GM12878 (cell line): Measurements from ENCODE around the gene FBLN1. TPM values are rescaled to one million over a fixed set of nuclear protein-coding genes. Genes with fewer than 3 reads are reported as not detected.

Experiments
- ATAC-seq: fragments of 200-7000 bp; cut with Tn5 transposase; 3 replicates; pipeline ENCODE4 v1.9.1; 2020; ENCODE audit warnings: mild to moderate bottlenecking, moderate library complexity
- BruUV-seq: library from RNA; stranded (reverse); fragments of 400-500 nt; replicated peaks from 2 replicates; lab custom pipeline; 2021; lab: Mats Ljungman, UMichigan
- CTCF ChIA-PET: fragments of 300-600 bp; sonication (Branson Sonifier 250); formaldehyde crosslinking; extraction: SDS; loops from one replicate; lab custom pipeline; 2021; ENCODE audit warnings: inconsistent platforms; lab: Yijun Ruan, JAX
- POLR2A ChIA-PET: fragments of 350-600 bp; formaldehyde crosslinking; extraction: SDS; loops from one replicate; lab custom pipeline; 2021; ENCODE audit warnings: inconsistent platforms; lab: Charles Lee
- RAD21 ChIA-PET: fragments of 300-600 bp; sonication (Branson Sonifier 250); formaldehyde crosslinking; loops from one replicate; lab custom pipeline; 2023; ENCODE audit warnings: antibody characterized with exemption; ENCODE audit not compliant: unreplicated experiment; lab: Charles Lee
- SMC1A ChIA-PET: fragments of 300-600 bp; sonication (Branson Sonifier 250); formaldehyde crosslinking; loops from one replicate; lab custom pipeline; 2023; ENCODE audit not compliant: unreplicated experiment, uncharacterized antibody; lab: Charles Lee
- DNase-seq: peaks from one replicate; pipeline ENCODE4 v3.0.0-alpha.2; 2011; ENCODE audit warnings: low read depth, low spot score
- FAIRE-seq: peaks from 3 replicates; lab custom pipeline; 2011; peaks lifted over from hg19 to GRCh38; lab: Jason Lieb, UNC
- H2AFZ ChIP-seq: 2 replicates; pipeline ENCODE4 v1.6.0; 2011; ENCODE audit warnings: low read depth, low read length, control low read depth; ENCODE audit not compliant: control insufficient read depth
- H3K27ac ChIP-seq: 2 replicates; pipeline ENCODE4 v1.5.1; 2011; ENCODE audit warnings: control low read depth; ENCODE audit not compliant: control insufficient read depth, insufficient read depth
- H3K27me3 ChIP-seq, 2 experiments: replicated peaks in 1 of 2; 2 replicates each; pipeline versions ENCODE4 v1.6.0 to v1.6.1; 2011; ENCODE audit warnings: low read length in 1 of 2; ENCODE audit not compliant: control insufficient read depth in 2 of 2, insufficient read depth in 2 of 2
- H3K36me3 ChIP-seq, 2 experiments: 2 replicates each; pipeline ENCODE4 v1.5.1; 2011; ENCODE audit warnings: low read length in 1 of 2; ENCODE audit not compliant: control insufficient read depth in 2 of 2, insufficient read depth in 2 of 2
- H3K4me1 ChIP-seq: 2 replicates; pipeline ENCODE4 v1.6.1; 2011; ENCODE audit warnings: mild to moderate bottlenecking, low read length, moderate library complexity, mixed read lengths; ENCODE audit not compliant: control insufficient read depth, insufficient read depth
- H3K4me2 ChIP-seq: 2 replicates; pipeline ENCODE4 v1.6.0; 2011; ENCODE audit warnings: control low read depth; ENCODE audit not compliant: control insufficient read depth, insufficient read depth
- H3K4me3 ChIP-seq: fragments of 200-600 bp; sonication (generic); 2 replicates; pipeline ENCODE4 v1.5.1; 2016
- H3K79me2 ChIP-seq: 2 replicates; pipeline ENCODE4 v1.6.0; 2011; ENCODE audit warnings: low read length; ENCODE audit not compliant: control insufficient read depth, insufficient read depth
- H3K9ac ChIP-seq: 2 replicates; pipeline ENCODE4 v1.8.0; 2011; ENCODE audit warnings: low read length, control low read depth, mixed read lengths; ENCODE audit not compliant: control insufficient read depth, insufficient read depth
- H3K9me3 ChIP-seq: replicated peaks from 3 replicates; pipeline ENCODE4 v1.5.1; 2011; ENCODE audit warnings: mild to moderate bottlenecking, low read length; ENCODE audit not compliant: control insufficient read depth, insufficient read depth
- H4K20me1 ChIP-seq: 2 replicates; pipeline ENCODE4 v1.6.0; 2011; ENCODE audit not compliant: control insufficient read depth, insufficient read depth
- CBFB ChIP-seq: IDR thresholded peaks from 2 replicates; pipeline ENCODE4 v1.6.1; 2016; ENCODE audit warnings: antibody characterized with exemption, low read depth
- EED ChIP-seq: sonication (generic); IDR thresholded peaks from 2 replicates; pipeline ENCODE4 v1.6.1; 2016; ENCODE audit warnings: antibody characterized with exemption, low read depth
- EGR1 ChIP-seq, 2 experiments: IDR thresholded peaks; 1 replicate in 1 of 2; 2 replicates in 1 of 2; pipeline ENCODE4 v1.6.1; 2011 to 2012; ENCODE audit warnings: low read depth in 2 of 2, low read length in 2 of 2, borderline replicate concordance in 1 of 2, mild to moderate bottlenecking in 1 of 2, moderate library complexity in 1 of 2
- MLLT1 ChIP-seq: fragments of 450-650 bp; IDR thresholded peaks from 2 replicates; pipeline ENCODE4 v1.6.1; 2016; ENCODE audit warnings: mild to moderate bottlenecking
- MYB ChIP-seq: fragments of 150-350 bp; IDR thresholded peaks from 2 replicates; pipeline ENCODE4 v1.6.1; 2014; ENCODE audit warnings: mild to moderate bottlenecking, low read depth, low read length, borderline replicate concordance
- NFXL1 ChIP-seq: fragments of 450-650 bp; IDR thresholded peaks from 2 replicates; pipeline ENCODE4 v1.6.1; 2017; ENCODE audit warnings: antibody characterized with exemption, mild to moderate bottlenecking, borderline replicate concordance
- NFYB ChIP-seq: IDR thresholded peaks from 2 replicates; pipeline ENCODE4 v1.6.1; 2011; ENCODE audit warnings: low read depth, mild to moderate bottlenecking, low read length, improper control_type of control experiment, moderate library complexity; ENCODE audit not compliant: insufficient read depth
- NR2C1 ChIP-seq: fragments of 450-650 bp; IDR thresholded peaks from 2 replicates; pipeline ENCODE4 v1.6.1; 2017; ENCODE audit warnings: antibody characterized with exemption, mild to moderate bottlenecking, moderate library complexity
- NR2C2 ChIP-seq: IDR thresholded peaks from 2 replicates; pipeline ENCODE4 v1.6.1; 2011; ENCODE audit warnings: borderline replicate concordance, low read depth; ENCODE audit not compliant: control insufficient read depth, insufficient read length
- PKNOX1 ChIP-seq: fragments of 450-650 bp; IDR thresholded peaks from 2 replicates; pipeline ENCODE4 v1.6.1; 2016; ENCODE audit warnings: mild to moderate bottlenecking
- RB1 ChIP-seq: fragments of 450-650 bp; formaldehyde crosslinking; IDR thresholded peaks from 2 replicates; pipeline ENCODE4 v1.6.1; 2017; ENCODE audit warnings: mild to moderate bottlenecking, borderline replicate concordance
- RFX5 ChIP-seq: IDR thresholded peaks from 2 replicates; pipeline ENCODE4 v1.6.1; 2011; ENCODE audit warnings: low read depth, low read length, improper control_type of control experiment
- TBL1XR1 ChIP-seq: IDR thresholded peaks from 2 replicates; pipeline ENCODE4 v1.6.1; 2012; ENCODE audit warnings: low read depth, low read length, improper control_type of control experiment
- USF2 ChIP-seq: IDR thresholded peaks from 2 replicates; pipeline ENCODE4 v1.6.1; 2011; ENCODE audit warnings: low read depth, low read length, improper control_type of control experiment, borderline replicate concordance
- YBX1 ChIP-seq: fragments of 450-650 bp; IDR thresholded peaks from 2 replicates; pipeline ENCODE4 v1.6.1; 2016; ENCODE audit warnings: antibody characterized with exemption
- WGBS: methylation state at CpG from one replicate; pipeline ENCODE4 v1.1.6; 2016; ENCODE audit warnings: low lambda C conversion rate; ENCODE audit not compliant: insufficient replicate concordance, insufficient coverage; ENCODE audit errors: missing lambda C conversion rate; 5-methylcytosine and 5-hydroxymethylcytosine counted together
- in situ Hi-C: fragments of 300-500 bp; cut with MboI; formaldehyde crosslinking; loops from 9 replicates; pipeline ENCODE4 v1.14.3; 2018; ENCODE audit warnings: mixed read lengths
- intact Hi-C: fragments of 100-400 bp; cut with micrococcal nuclease; formaldehyde crosslinking; loops from one replicate; pipeline ENCODE4 v1.14.2; 2022; ENCODE audit not compliant: unreplicated experiment
- polyA plus RNA-seq, 11 experiments: library from polyadenylated mRNA; depleted of rRNA in 4 of 11; unstranded in 6 of 11; stranded (reverse) in 5 of 11; fragments of >200 nt; fragmentation: Nextera tagmentation in 4 of 11; fragmentation: Illumina TruSeq in 1 of 11; extraction: Ambion mirVana in 4 of 11; extraction: Trizol in 1 of 11; gene quantifications; 1 replicate in 1 of 11; 2 replicates in 10 of 11; pipeline versions ENCODE4 v1.2.1 to v1.2.3, GENCODE V29; 2011 to 2016; ENCODE audit warnings: inconsistent platforms in 2 of 11, missing spikeins in 2 of 11, low read depth in 1 of 11
- total RNA-seq, 4 experiments: library from RNA; depleted of rRNA in 3 of 4; stranded (reverse); fragments of >200 nt in 3 of 4; fragmentation: Illumina TruSeq in 1 of 4; extraction: Trizol in 1 of 4; gene quantifications; 2 replicates each; pipeline versions ENCODE4 v1.2.1 to v1.2.3, GENCODE V29; 2013 to 2021

FBLN1 gene
- total and polyA plus RNA-seq, 10 of the 15 experiments (the other 5 are each of a cell fraction or from before 2014, with no cell fraction given): 0.20 to 0.51 TPM; not detected in 8

- CTCF ChIA-PET: no interaction called here
- DNase-seq (no peak), ATAC-seq (no peak), FAIRE-seq (no peak)
- Histone ChIP-seq H3K27me3 (peaks cover 0 to 3% of the 10 kb centered on the region in 2 experiments; a peak in 2 of 4 replicates), H3K9ac (no peak overlapping the region), H2AFZ (no peak overlapping the region), H3K9me3 (no peaks in the 10 kb centered on the region), H3K4me3 (no peak overlapping the region), H3K27ac (no peak overlapping the region), H4K20me1 (no peaks in the 10 kb centered on the region), H3K4me1 (no peaks in the 10 kb centered on the region), H3K4me2 (no peak overlapping the region), H3K79me2 (no peaks in the 10 kb centered on the region), H3K36me3 (no peaks in the 10 kb centered on the region)
- intact Hi-C loops: no loop called here
- TF ChIP-seq MLLT1 (no peak), YBX1 (no peak), RFX5 (no peak), NR2C2 (no peak), NFXL1 (no peak), EED (no peak), TBL1XR1 (no peak), MYB (no peak), USF2 (no peak), CBFB (no peak), NFYB (no peak), PKNOX1 (no peak), NR2C1 (no peak), EGR1 (IDR thresholded peaks at IDR 0.05; ENCODE audit: borderline replicate concordance in 1 of 2, low read depth in 2 of 2, low read length in 2 of 2) (no peak), RB1 (no peak)
- RAD21 ChIA-PET: no interaction called here
- no TSS peak for BruUV-seq
- SMC1A ChIA-PET: no interaction called here
- in situ Hi-C loops: no loop called here
- 40% methylated on average over 12 of the region's 12 CpGs for WGBS
- POLR2A ChIA-PET: no interaction called here
Observed at GRCh38 chr22:45544588-45545170, 42.0 kb downstream of the FBLN1 start.
